GM21526 (cell line): ENCODE measurements around the gene KLHL26.

ENCODE experiments used
- ATAC-seq: cut with Tn5 transposase; IDR thresholded peaks from one replicate; pipeline ENCODE4 v1.9.1; 2021; ENCODE audit warnings: moderate library complexity; ENCODE audit not compliant: unreplicated experiment, low FRiP score

KLHL26 gene

GRCh38 chr19:18645035-18645511 is 8.2 kb downstream of the KLHL26 start:
- ATAC-seq: no peak

- no peak for ATAC-seq
Measured at GRCh38 chr19:18646535-18647370, 9.9 kb downstream of the KLHL26 start.

GRCh38 chr19:18647371-18647767 is 10.5 kb downstream of the KLHL26 start:
- ATAC-seq: no peak

- ATAC-seq: no peak
Measured at GRCh38 chr19:18647807-18648206, 11.0 kb downstream of the KLHL26 start.

GRCh38 chr19:18648973-18649315 is 12.1 kb downstream of the KLHL26 start:
- ATAC-seq: no peak

GRCh38 chr19:18649371-18650020 is 12.7 kb downstream of the KLHL26 start:
- ATAC-seq: no peak

- ATAC-seq: no peak
Measured at GRCh38 chr19:18650021-18650390, 13.2 kb downstream of the KLHL26 start.

GRCh38 chr19:18650468-18651041 is 13.7 kb downstream of the KLHL26 start:
- ATAC-seq: no peak

- ATAC-seq: no peak
Measured at GRCh38 chr19:18651300-18651699, 14.5 kb downstream of the KLHL26 start.

GRCh38 chr19:18651733-18652132 is 14.9 kb downstream of the KLHL26 start:
- no peak for ATAC-seq

- ATAC-seq: no peak
Measured at GRCh38 chr19:18653853-18654252, 17.0 kb downstream of the KLHL26 start.

GRCh38 chr19:18654469-18654868 is 17.6 kb downstream of the KLHL26 start:
- ATAC-seq: no peak

- no peak for ATAC-seq
Measured at GRCh38 chr19:18655173-18655844, 18.5 kb downstream of the KLHL26 start.

GRCh38 chr19:18656337-18657086 is 19.7 kb downstream of the KLHL26 start:
- no peak for ATAC-seq

- no peak for ATAC-seq
Measured at GRCh38 chr19:18657590-18658365, 20.9 kb downstream of the KLHL26 start.

GRCh38 chr19:18658366-18658855 is 21.6 kb downstream of the KLHL26 start:
- no peak for ATAC-seq

- no peak for ATAC-seq
Measured at GRCh38 chr19:18659281-18660050, 22.6 kb downstream of the KLHL26 start.

- ATAC-seq: no peak
Measured at GRCh38 chr19:18660051-18660910, 23.5 kb downstream of the KLHL26 start.
